HEK293 (cell line): Measurements from ENCODE around the gene SLIT2.

Source experiments
- FEZF1 ChIP-seq: fragments of 450-650 bp; formaldehyde crosslinking; IDR thresholded peaks from 2 replicates; pipeline ENCODE4 v1.5.1; 2016; ENCODE audit warnings: missing biosample characterization, missing genetic modification characterization
- GLI2 ChIP-seq: fragments of 450-650 bp; formaldehyde crosslinking; IDR thresholded peaks from 2 replicates; pipeline ENCODE4; 2017; ENCODE audit warnings: missing biosample characterization, missing genetic modification characterization, low read depth, borderline replicate concordance
- GLIS2 ChIP-seq: fragments of 450-650 bp; formaldehyde crosslinking; IDR thresholded peaks from 2 replicates; pipeline ENCODE4 v1.5.1; 2016; ENCODE audit warnings: missing biosample characterization, missing genetic modification characterization
- HOXD13 ChIP-seq: sonication (generic); formaldehyde crosslinking; IDR thresholded peaks from 2 replicates; pipeline ENCODE4 v1.8.0; 2022; ENCODE audit warnings: missing genetic modification reagents, borderline replicate concordance
- INSM2 ChIP-seq: fragments of 450-650 bp; formaldehyde crosslinking; IDR thresholded peaks from 2 replicates; pipeline ENCODE4 v1.5.1; 2016; ENCODE audit warnings: missing biosample characterization, missing genetic modification characterization
- KLF10 ChIP-seq: fragments of 450-650 bp; IDR thresholded peaks from 2 replicates; pipeline ENCODE4 v1.5.1; 2018; ENCODE audit warnings: missing biosample characterization, mild to moderate bottlenecking, missing genetic modification characterization
- MZF1 ChIP-seq: fragments of 450-650 bp; formaldehyde crosslinking; IDR thresholded peaks from 2 replicates; pipeline ENCODE4 v1.5.1; 2017; ENCODE audit warnings: missing biosample characterization, missing genetic modification characterization, borderline replicate concordance
- OVOL3 ChIP-seq: fragments of 450-650 bp; formaldehyde crosslinking; IDR thresholded peaks from 2 replicates; pipeline ENCODE4 v1.5.1; 2016; ENCODE audit warnings: missing biosample characterization, missing genetic modification characterization
- PRDM10 ChIP-seq: fragments of 450-650 bp; formaldehyde crosslinking; IDR thresholded peaks from 2 replicates; pipeline ENCODE4 v1.5.1; 2016; ENCODE audit warnings: missing biosample characterization, missing genetic modification characterization
- PRDM6 ChIP-seq: fragments of 450-650 bp; formaldehyde crosslinking; IDR thresholded peaks from 2 replicates; pipeline ENCODE4 v1.5.1; 2017; ENCODE audit warnings: missing biosample characterization, missing genetic modification characterization
- REPIN1 ChIP-seq: fragments of 450-650 bp; formaldehyde crosslinking; IDR thresholded peaks from 2 replicates; pipeline ENCODE4 v1.5.1; 2017; ENCODE audit warnings: missing biosample characterization, missing genetic modification characterization, low read depth
- SCRT2 ChIP-seq: fragments of 450-650 bp; formaldehyde crosslinking; IDR thresholded peaks from 2 replicates; pipeline ENCODE4 v1.5.1; 2016; ENCODE audit warnings: missing biosample characterization, missing genetic modification characterization
- ZBTB20 ChIP-seq: fragments of 450-650 bp; formaldehyde crosslinking; IDR thresholded peaks from 2 replicates; pipeline ENCODE4 v1.5.1; 2016; ENCODE audit warnings: missing biosample characterization, missing genetic modification characterization
- ZBTB8A ChIP-seq: fragments of 450-650 bp; formaldehyde crosslinking; IDR thresholded peaks from 2 replicates; pipeline ENCODE4 v1.5.1; 2016; ENCODE audit warnings: missing biosample characterization, missing genetic modification characterization
- ZNF10 ChIP-seq: fragments of 450-650 bp; formaldehyde crosslinking; IDR thresholded peaks from 2 replicates; pipeline ENCODE4 v1.5.1; 2017; ENCODE audit warnings: missing biosample characterization, missing genetic modification characterization
- ZNF146 ChIP-seq: fragments of 450-650 bp; formaldehyde crosslinking; IDR thresholded peaks from 2 replicates; pipeline ENCODE4 v1.5.1; 2016; ENCODE audit warnings: missing biosample characterization, missing genetic modification characterization
- ZNF184 ChIP-seq: fragments of 450-650 bp; IDR thresholded peaks from 2 replicates; pipeline ENCODE4 v1.5.1; 2018; ENCODE audit warnings: missing biosample characterization, mild to moderate bottlenecking, missing genetic modification characterization
- ZNF214 ChIP-seq: fragments of 450-650 bp; formaldehyde crosslinking; IDR thresholded peaks from 2 replicates; pipeline ENCODE4 v1.5.1; 2017; ENCODE audit warnings: missing biosample characterization, mild to moderate bottlenecking, missing genetic modification characterization, borderline replicate concordance
- ZNF274 ChIP-seq, 2 experiments: fragments of 200-500 bp in 1 of 2; fragments of 450-650 bp in 1 of 2; sonication (Bioruptor generic) in 1 of 2; formaldehyde crosslinking in 1 of 2; IDR thresholded peaks; 2 replicates each; pipeline versions ENCODE4 v1.5.1 to v1.6.1; 2014 to 2016; ENCODE audit warnings: borderline replicate concordance in 1 of 2, inconsistent platforms in 1 of 2, low read length in 1 of 2, missing biosample characterization in 1 of 2, missing genetic modification characterization in 1 of 2
- ZNF302 ChIP-seq: fragments of 450-650 bp; formaldehyde crosslinking; IDR thresholded peaks from 2 replicates; pipeline ENCODE4 v1.5.1; 2016; ENCODE audit warnings: missing biosample characterization, missing genetic modification characterization, low read depth
- ZNF311 ChIP-seq: fragments of 450-650 bp; formaldehyde crosslinking; IDR thresholded peaks from 2 replicates; pipeline ENCODE4 v1.5.1; 2017; ENCODE audit warnings: missing biosample characterization, missing genetic modification characterization, borderline replicate concordance
- ZNF433 ChIP-seq: fragments of 450-650 bp; formaldehyde crosslinking; IDR thresholded peaks from 2 replicates; pipeline ENCODE4 v1.5.1; 2016; ENCODE audit warnings: missing biosample characterization, missing genetic modification characterization, low read depth
- ZNF501 ChIP-seq: fragments of 450-650 bp; formaldehyde crosslinking; IDR thresholded peaks from 2 replicates; pipeline ENCODE4 v1.5.1; 2016; ENCODE audit warnings: missing biosample characterization, missing genetic modification characterization
- ZNF510 ChIP-seq: fragments of 450-650 bp; formaldehyde crosslinking; IDR thresholded peaks from 2 replicates; pipeline ENCODE4 v1.5.1; 2018; ENCODE audit warnings: mild to moderate bottlenecking, missing genetic modification characterization, missing biosample characterization; ENCODE audit not compliant: insufficient replicate concordance
- ZNF549 ChIP-seq: fragments of 450-650 bp; IDR thresholded peaks from 2 replicates; pipeline ENCODE4 v1.5.1; 2018; ENCODE audit warnings: missing biosample characterization, missing genetic modification characterization, mild to moderate bottlenecking, inconsistent platforms, moderate library complexity
- ZNF555 ChIP-seq: fragments of 450-650 bp; formaldehyde crosslinking; conservative IDR thresholded peaks from 2 replicates; pipeline ENCODE4 v1.5.1; 2017; ENCODE audit warnings: missing biosample characterization, mild to moderate bottlenecking, missing genetic modification characterization, inconsistent platforms
- ZNF558 ChIP-seq: fragments of 450-650 bp; formaldehyde crosslinking; IDR thresholded peaks from 2 replicates; pipeline ENCODE4 v1.5.1; 2016; ENCODE audit warnings: missing biosample characterization, missing genetic modification characterization
- ZNF623 ChIP-seq: fragments of 450-650 bp; formaldehyde crosslinking; IDR thresholded peaks from 2 replicates; pipeline ENCODE4 v1.5.1; 2016; ENCODE audit warnings: missing biosample characterization, missing genetic modification characterization
- ZNF692 ChIP-seq: fragments of 450-650 bp; formaldehyde crosslinking; IDR thresholded peaks from 2 replicates; pipeline ENCODE4 v1.5.1; 2016; ENCODE audit warnings: missing biosample characterization, missing genetic modification characterization
- ZNF843 ChIP-seq: fragments of 450-650 bp; formaldehyde crosslinking; IDR thresholded peaks from 2 replicates; pipeline ENCODE4 v1.5.1; 2016; ENCODE audit warnings: missing biosample characterization, missing genetic modification characterization
- ZSCAN5A ChIP-seq: fragments of 450-650 bp; formaldehyde crosslinking; IDR thresholded peaks from 2 replicates; pipeline ENCODE4 v1.5.1; 2016; ENCODE audit warnings: missing biosample characterization, missing genetic modification characterization

SLIT2 gene

GRCh38 chr4:20272411-20272872 lies 20.7 kb downstream of the SLIT2 start (continued):
- TF ChIP-seq ZNF692 (tag by site-specific recombination): no peak
- no peak for TF ChIP-seq ZSCAN5A (tag by site-specific recombination)
- no peak for TF ChIP-seq PRDM10 (tag by site-specific recombination)
- TF ChIP-seq FEZF1 (tag by site-specific recombination): peak; percentile 91
- TF ChIP-seq KLF10: peak; percentile 67
- TF ChIP-seq ZNF433 (tag by site-specific recombination): no peak
- no peak for TF ChIP-seq ZNF510 (tag by site-specific recombination)
- TF ChIP-seq MZF1 (tag by site-specific recombination): no peak
- no peak for TF ChIP-seq GLIS2 (tag by site-specific recombination)
- TF ChIP-seq ZNF555: no peak
- TF ChIP-seq ZNF302: no peak
- TF ChIP-seq ZNF214 (tag by site-specific recombination): no peak
- peak; percentile 84 for TF ChIP-seq OVOL3 (tag by site-specific recombination)
- TF ChIP-seq SCRT2 (tag by site-specific recombination): no peak
- TF ChIP-seq ZNF558: no peak
- TF ChIP-seq ZNF843: peak; percentile 90
- no peak for TF ChIP-seq ZNF623 (tag by site-specific recombination)
- TF ChIP-seq ZNF311 (tag by site-specific recombination): no peak
- TF ChIP-seq ZNF501 (tag by site-specific recombination): no peak
- TF ChIP-seq ZNF549: no peak
- TF ChIP-seq GLI2: peak; percentile 96
- TF ChIP-seq ZNF274 (IDR thresholded peaks at IDR 0.05; ENCODE audit: low read length): no peak
- TF ChIP-seq ZNF274 (tag by site-specific recombination; IDR thresholded peaks at IDR 0.05; ENCODE audit: borderline replicate concordance): no peak
- peak; percentile 87 for TF ChIP-seq INSM2 (tag by site-specific recombination)
- no peak for TF ChIP-seq ZNF184 (tag by site-specific recombination)
- TF ChIP-seq ZBTB20 (tag by site-specific recombination): no peak
- TF ChIP-seq PRDM6: peak; percentile 90
- peak; percentile 49; the same call in 1 of the 2 replicates for TF ChIP-seq ZNF10 (tag by site-specific recombination)
- no peak for TF ChIP-seq HOXD13
- TF ChIP-seq ZBTB8A (tag by site-specific recombination): peak; percentile 69
- no peak for TF ChIP-seq REPIN1 (tag by site-specific recombination)
- peak; percentile 34; the same call in 1 of the 2 replicates for TF ChIP-seq ZNF146 (tag by site-specific recombination)
